Measurements from ENCODE around the gene ZCCHC7. TPM values are rescaled to one million over a fixed set of nuclear protein-coding genes. Genes with fewer than 3 reads are reported as not detected.

The ZCCHC7 gene
- total RNA-seq, 1 experiment from 2014 or later: 41.7 TPM

DNA sequence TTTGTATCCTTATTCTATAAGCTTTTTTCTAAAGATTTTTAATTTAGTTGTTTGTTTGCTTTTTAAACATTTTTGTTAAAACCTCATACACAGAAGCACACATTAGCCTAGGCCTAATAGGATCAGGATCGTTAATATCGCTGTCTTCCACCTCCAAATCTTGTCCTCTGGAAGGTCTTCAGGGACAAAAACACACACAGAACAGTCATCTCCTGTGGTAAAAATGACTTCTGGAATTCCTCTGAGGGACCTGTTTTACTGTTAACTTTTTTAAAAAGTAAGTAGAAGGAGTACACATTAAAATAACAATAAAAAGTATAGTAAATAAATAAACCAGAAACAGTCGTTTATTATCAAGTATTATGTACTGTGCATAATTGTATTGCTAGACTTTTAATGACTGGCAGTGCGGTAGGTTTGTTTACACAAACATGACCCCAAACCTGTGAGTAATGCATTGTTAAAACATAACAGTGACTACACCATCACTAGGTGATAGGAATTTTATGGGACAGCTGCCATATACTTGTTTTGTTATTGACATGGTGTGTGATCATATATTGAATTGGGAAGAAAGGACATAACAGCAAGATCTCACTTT lies 109.6 kb downstream of the ZCCHC7 start:
- Mint-ChIP-seq H3K27ac (ENCODE audit: low read depth, unreplicated experiment) (peak overlapping the region; percentile 49), H3K9me3 (ENCODE audit: unreplicated experiment) (peaks cover 7% of the 10 kb centered on the region), H3K36me3 (ENCODE audit: insufficient read depth, unreplicated experiment) (peaks cover 8% of the 10 kb centered on the region), H3K27me3 (ENCODE audit: insufficient read depth, unreplicated experiment) (no peaks in the 10 kb centered on the region), H3K4me3 (ENCODE audit: unreplicated experiment) (no peak overlapping the region), H3K4me1 (ENCODE audit: insufficient read depth, unreplicated experiment) (no peaks in the 10 kb centered on the region)
- ChIA-PET POLR2A (interaction anchor here (0.9 kb wide), 1 partner anchor 13 kb away, joined by 6 read pairs; no protein-coding TSS in a partner anchor), CTCF (interaction anchor here (0.6 kb wide), 2 partner anchors 32 to 40 kb away, joined by 3 to 6 read pairs; no protein-coding TSS in a partner anchor)
- DNase-seq (ENCODE audit: unreplicated experiment): peak; percentile 54
- BruUV-seq (replicated peaks): no TSS peak
- intact Hi-C loops (cut with micrococcal nuclease): no loop called here
- TF ChIP-seq, protein P1, sequence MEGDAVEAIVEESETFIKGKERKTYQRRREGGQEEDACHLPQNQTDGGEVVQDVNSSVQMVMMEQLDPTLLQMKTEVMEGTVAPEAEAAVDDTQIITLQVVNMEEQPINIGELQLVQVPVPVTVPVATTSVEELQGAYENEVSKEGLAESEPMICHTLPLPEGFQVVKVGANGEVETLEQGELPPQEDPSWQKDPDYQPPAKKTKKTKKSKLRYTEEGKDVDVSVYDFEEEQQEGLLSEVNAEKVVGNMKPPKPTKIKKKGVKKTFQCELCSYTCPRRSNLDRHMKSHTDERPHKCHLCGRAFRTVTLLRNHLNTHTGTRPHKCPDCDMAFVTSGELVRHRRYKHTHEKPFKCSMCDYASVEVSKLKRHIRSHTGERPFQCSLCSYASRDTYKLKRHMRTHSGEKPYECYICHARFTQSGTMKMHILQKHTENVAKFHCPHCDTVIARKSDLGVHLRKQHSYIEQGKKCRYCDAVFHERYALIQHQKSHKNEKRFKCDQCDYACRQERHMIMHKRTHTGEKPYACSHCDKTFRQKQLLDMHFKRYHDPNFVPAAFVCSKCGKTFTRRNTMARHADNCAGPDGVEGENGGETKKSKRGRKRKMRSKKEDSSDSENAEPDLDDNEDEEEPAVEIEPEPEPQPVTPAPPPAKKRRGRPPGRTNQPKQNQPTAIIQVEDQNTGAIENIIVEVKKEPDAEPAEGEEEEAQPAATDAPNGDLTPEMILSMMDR (IDR thresholded peaks at IDR 0.05; ENCODE audit: unreplicated experiment): no peak

DNA sequence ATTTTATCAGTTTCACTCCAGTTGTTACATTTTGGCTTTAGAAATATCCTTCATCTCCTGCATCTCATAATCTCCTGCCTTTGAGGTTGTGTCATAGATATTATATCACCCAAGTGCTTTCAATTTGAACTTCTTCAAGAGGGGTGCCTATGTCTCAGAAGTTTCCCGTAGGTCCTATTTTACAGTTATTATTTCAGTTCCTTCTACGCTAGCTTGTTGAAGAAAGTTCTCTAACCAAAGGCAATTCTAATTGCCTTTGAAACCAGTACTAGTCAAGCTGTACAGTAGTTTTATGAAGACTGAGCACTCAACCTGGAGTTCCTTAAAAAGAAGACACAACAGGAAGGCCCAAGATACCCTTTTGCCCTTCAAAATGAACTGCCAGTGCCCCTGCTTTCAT lies 116.4 kb downstream of the ZCCHC7 start:
- H3K9me3 Mint-ChIP-seq (ENCODE audit: unreplicated experiment): peaks cover 7% of the 10 kb centered on the region
- DNase-seq (ENCODE audit: unreplicated experiment): no peak
- POLR2A ChIA-PET: interaction anchor here (0.6 kb wide), 1 partner anchor 20 kb away, joined by 3 read pairs; no protein-coding TSS in a partner anchor

DNA sequence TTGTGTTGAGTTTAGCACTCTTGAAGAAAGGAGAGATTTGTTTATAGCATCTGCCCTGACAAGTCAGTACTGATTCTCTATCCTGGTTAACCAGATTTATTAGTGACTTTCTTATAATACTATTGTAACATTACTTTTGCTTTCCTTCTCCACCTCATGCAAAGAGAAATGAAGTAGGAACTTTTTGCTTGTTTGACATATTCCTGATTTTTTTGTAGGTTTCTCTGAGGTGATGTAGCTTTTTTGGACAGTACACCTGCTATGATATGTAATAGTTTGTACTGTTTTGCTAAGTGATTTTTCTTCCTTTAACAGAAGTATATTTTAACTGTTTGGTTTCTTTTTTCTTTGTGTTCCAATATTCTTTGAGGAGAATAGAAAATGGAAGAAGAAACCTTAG lies 117.7 kb downstream of the ZCCHC7 start:
- Mint-ChIP-seq H3K36me3 (ENCODE audit: insufficient read depth, unreplicated experiment) (peaks cover 15% of the 10 kb centered on the region), H3K9me3 (ENCODE audit: unreplicated experiment) (peaks cover 7% of the 10 kb centered on the region), H3K27ac (ENCODE audit: low read depth, unreplicated experiment) (no peak overlapping the region), H3K27me3 (ENCODE audit: insufficient read depth, unreplicated experiment) (no peaks in the 10 kb centered on the region), H3K4me1 (ENCODE audit: insufficient read depth, unreplicated experiment) (peaks cover 4% of the 10 kb centered on the region), H3K4me3 (ENCODE audit: unreplicated experiment) (no peak overlapping the region)
- ChIA-PET POLR2A (interaction anchor here (2.0 kb wide), 1 partner anchor 10 kb away, joined by 7 read pairs; no protein-coding TSS in a partner anchor), CTCF (interaction anchor here (0.5 kb wide), 1 partner anchor 174 kb away, joined by 3 read pairs; no protein-coding TSS in a partner anchor)
- TF ChIP-seq, protein P1 (IDR thresholded peaks at IDR 0.05; ENCODE audit: unreplicated experiment): no peak
- BruUV-seq (replicated peaks): no TSS peak
- intact Hi-C loops (cut with micrococcal nuclease): no loop called here
- DNase-seq (ENCODE audit: unreplicated experiment): no peak

More for the DNA sequence above, 116.4 kb downstream of the ZCCHC7 start:
- CTCF ChIA-PET: interaction anchor here (0.9 kb wide), 1 partner anchor 49 kb away, joined by 3 read pairs; no protein-coding TSS in a partner anchor
- peaks cover 15% of the 10 kb centered on the region for H3K36me3 Mint-ChIP-seq (ENCODE audit: insufficient read depth, unreplicated experiment)
- H3K27me3 Mint-ChIP-seq (ENCODE audit: insufficient read depth, unreplicated experiment): no peaks in the 10 kb centered on the region
- TF ChIP-seq, protein P1 (IDR thresholded peaks at IDR 0.05; ENCODE audit: unreplicated experiment): no peak
- H3K4me1 Mint-ChIP-seq (ENCODE audit: insufficient read depth, unreplicated experiment): peaks cover 4% of the 10 kb centered on the region
- no TSS peak for BruUV-seq (replicated peaks)
- H3K27ac Mint-ChIP-seq (ENCODE audit: low read depth, unreplicated experiment): no peak overlapping the region
- intact Hi-C loops (cut with micrococcal nuclease): no loop called here
- no peak overlapping the region for H3K4me3 Mint-ChIP-seq (ENCODE audit: unreplicated experiment)

DNA sequence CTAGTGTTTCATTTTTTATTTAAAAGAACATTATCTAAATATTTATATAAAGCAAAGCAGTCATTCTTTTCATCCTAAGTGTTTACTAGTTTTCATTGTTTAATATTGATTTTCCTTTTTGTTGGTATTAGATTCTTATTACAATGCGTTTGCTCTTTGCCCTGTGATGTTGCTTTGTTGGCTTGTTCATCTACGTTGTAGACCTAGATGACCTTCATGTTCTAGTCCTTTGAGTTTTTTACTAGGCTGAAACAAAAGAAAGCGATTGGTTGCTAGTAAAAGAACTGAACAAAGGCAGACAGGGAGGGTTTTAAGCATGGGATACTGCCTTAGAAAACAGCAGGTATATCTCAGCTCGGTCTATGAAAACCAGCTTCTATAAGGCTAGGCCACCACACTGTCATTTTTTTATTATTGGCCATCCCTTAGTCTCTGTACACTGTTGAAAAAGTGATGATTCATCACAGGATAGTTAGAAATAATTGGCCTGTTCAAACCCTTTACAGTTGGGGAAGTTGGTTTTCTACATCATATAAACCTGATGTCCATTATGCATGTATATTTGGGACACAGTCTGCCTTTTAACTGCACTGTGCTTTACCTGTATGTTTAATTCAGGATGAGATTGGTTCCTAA lies 119.0 kb downstream of the ZCCHC7 start:
- intact Hi-C loops (cut with micrococcal nuclease): no loop called here
- Mint-ChIP-seq H3K4me3 (ENCODE audit: unreplicated experiment) (no peak overlapping the region), H3K9me3 (ENCODE audit: unreplicated experiment) (no peaks in the 10 kb centered on the region), H3K4me1 (ENCODE audit: insufficient read depth, unreplicated experiment) (peaks cover 4% of the 10 kb centered on the region), H3K27ac (ENCODE audit: low read depth, unreplicated experiment) (no peak overlapping the region), H3K36me3 (ENCODE audit: insufficient read depth, unreplicated experiment) (peaks cover 7% of the 10 kb centered on the region), H3K27me3 (ENCODE audit: insufficient read depth, unreplicated experiment) (no peaks in the 10 kb centered on the region)
- TF ChIP-seq, protein P1 (IDR thresholded peaks at IDR 0.05; ENCODE audit: unreplicated experiment): no peak
- DNase-seq (ENCODE audit: unreplicated experiment): no peak
- ChIA-PET POLR2A (interaction anchor here (1.0 to 2.0 kb wide), 2 partner anchors 9 to 26 kb away, joined by 3 to 7 read pairs; no protein-coding TSS in a partner anchor), CTCF (interaction anchor here (0.7 kb wide), 1 partner anchor 7 kb away, joined by 5 read pairs; no protein-coding TSS in a partner anchor)
- no TSS peak for BruUV-seq (replicated peaks)
